CD14-positive monocyte (primary cell): ENCODE data around the gene JCAD. TPM values are rescaled to one million over a fixed set of nuclear protein-coding genes. Genes with fewer than 3 reads are reported as not detected.

Experiments used
- DNase-seq, 3 donors: peaks; one replicate each; pipeline ENCODE4 v3.0.0-alpha.2; 2011 to 2022
- H2AFZ ChIP-seq: 2 replicates; pipeline ENCODE4 v1.6.0; 2012; ENCODE audit warnings: mild to moderate bottlenecking, low read depth, low read length, inconsistent platforms; ENCODE audit not compliant: insufficient read depth, poor library complexity, severe bottlenecking
- H3K27ac ChIP-seq, 2 donors: 1 replicate in 1 of 2; 2 replicates in 1 of 2; pipeline ENCODE4 v1.5.1; 2012 to 2013; ENCODE audit warnings: low read length in 2 of 2, control low read depth in 1 of 2, inconsistent platforms in 1 of 2, low read depth in 1 of 2, mild to moderate bottlenecking in 1 of 2
- H3K27me3 ChIP-seq, 2 donors: one replicate each; pipeline versions ENCODE4 v1.6.0 to v1.6.1; 2011 to 2013; ENCODE audit warnings: low read length in 2 of 2; ENCODE audit not compliant: control insufficient read depth in 2 of 2, insufficient read depth in 2 of 2
- H3K36me3 ChIP-seq, 2 donors: replicated peaks in 1 of 2; 1 replicate in 1 of 2; 2 replicates in 1 of 2; pipeline versions ENCODE4 v1.5.1 to v1.6.1; 2012 to 2013; ENCODE audit warnings: low read length in 2 of 2, control low read depth in 1 of 2, inconsistent platforms in 1 of 2, mild to moderate bottlenecking in 1 of 2; ENCODE audit not compliant: insufficient read depth in 2 of 2, control insufficient read depth in 1 of 2
- H3K4me1 ChIP-seq, 2 donors: 1 replicate in 1 of 2; 2 replicates in 1 of 2; pipeline versions ENCODE4 v1.5.1 to v1.6.1; 2012 to 2013; ENCODE audit warnings: low read length in 2 of 2, control low read depth in 1 of 2, inconsistent platforms in 1 of 2, mild to moderate bottlenecking in 1 of 2, moderate library complexity in 1 of 2; ENCODE audit not compliant: insufficient read depth in 2 of 2, control insufficient read depth in 1 of 2
- H3K4me2 ChIP-seq: replicated peaks from 2 replicates; pipeline ENCODE3; 2012; ENCODE audit warnings: low read length, moderate library complexity, mild to moderate bottlenecking; ENCODE audit not compliant: poor library complexity, severe bottlenecking; ENCODE audit errors: extremely low read depth
- H3K4me3 ChIP-seq, 3 experiments: fragments of 200-600 bp in 1 of 3; sonication (generic) in 1 of 3; replicated peaks in 1 of 3; 1 replicate in 2 of 3; 2 replicates in 1 of 3; pipeline ENCODE4 v1.5.1; 2011 to 2013; ENCODE audit warnings: low read length in 3 of 3, mild to moderate bottlenecking in 3 of 3, control low read depth in 2 of 3, low read depth in 2 of 3, inconsistent platforms in 1 of 3, moderate library complexity in 1 of 3
- H3K79me2 ChIP-seq: 2 replicates; pipeline ENCODE4 v1.6.0; 2012; ENCODE audit warnings: mild to moderate bottlenecking, control low read depth, inconsistent platforms, low read length, moderate library complexity; ENCODE audit not compliant: insufficient read depth
- H3K9ac ChIP-seq: 2 replicates; pipeline ENCODE4 v1.6.0; 2017; ENCODE audit warnings: low read length, mild to moderate bottlenecking; ENCODE audit not compliant: insufficient read depth, poor library complexity, severe bottlenecking
- H3K9me3 ChIP-seq, 2 donors: replicated peaks in 1 of 2; 1 replicate in 1 of 2; 2 replicates in 1 of 2; pipeline versions ENCODE4 v1.5.1 to v1.6.1; 2012 to 2013; ENCODE audit warnings: low read length in 2 of 2, control low read depth in 1 of 2; ENCODE audit not compliant: control insufficient read depth in 1 of 2, insufficient read depth in 1 of 2
- H4K20me1 ChIP-seq: 2 replicates; pipeline ENCODE4 v1.6.0; 2012; ENCODE audit warnings: mild to moderate bottlenecking, low read length, control low read depth, moderate library complexity; ENCODE audit not compliant: insufficient read depth
- H3K27ac Mint-ChIP-seq, 7 donors: one replicate each; pipeline ENCODE4 v1.8.0; 2020; ENCODE audit warnings: mild to moderate bottlenecking in 7 of 7, mixed read lengths in 7 of 7, moderate library complexity in 6 of 7, inconsistent platforms in 2 of 7
- H3K27me3 Mint-ChIP-seq, 3 donors: one replicate each; pipeline ENCODE4 v1.8.0; 2021 to 2022; ENCODE audit warnings: low read depth in 3 of 3, mild to moderate bottlenecking in 3 of 3, mixed read lengths in 3 of 3, moderate library complexity in 3 of 3, inconsistent platforms in 1 of 3
- H3K36me3 Mint-ChIP-seq, 2 donors: one replicate each; pipeline ENCODE4 v1.8.0; 2020; ENCODE audit warnings: mixed read lengths in 2 of 2, inconsistent platforms in 1 of 2, mild to moderate bottlenecking in 1 of 2
- H3K4me1 Mint-ChIP-seq: one replicate; pipeline ENCODE4 v1.8.0; 2020; ENCODE audit warnings: mild to moderate bottlenecking, mixed read lengths
- H3K4me3 Mint-ChIP-seq, 2 donors: one replicate each; pipeline ENCODE4 v1.8.0; 2020; ENCODE audit warnings: mild to moderate bottlenecking in 2 of 2, mixed read lengths in 2 of 2, moderate library complexity in 1 of 2
- H3K9me3 Mint-ChIP-seq, 7 donors: one replicate each; pipeline ENCODE4 v1.8.0; 2020 to 2022; ENCODE audit warnings: mixed read lengths in 7 of 7, mild to moderate bottlenecking in 6 of 7, moderate library complexity in 6 of 7, inconsistent platforms in 2 of 7
- WGBS: methylation state at CpG from one replicate; pipeline ENCODE4 v1.1.5; 2013; ENCODE audit warnings: missing lambda C conversion rate; ENCODE audit not compliant: insufficient coverage; 5-methylcytosine and 5-hydroxymethylcytosine counted together
- intact Hi-C, 2 donors: fragments of 100-400 bp; cut with micrococcal nuclease; formaldehyde crosslinking; loops; one replicate each; pipeline versions ENCODE4 v1.15.0 to v1.15.1; 2023
- polyA plus RNA-seq, 3 donors: library from polyadenylated mRNA; depleted of rRNA in 1 of 3; unstranded in 2 of 3; stranded (reverse) in 1 of 3; fragments of 300-500 nt in 2 of 3; fragments of >200 nt in 1 of 3; fragmentation: Illumina TruSeq in 2 of 3; gene quantifications; 1 replicate in 2 of 3; 2 replicates in 1 of 3; pipeline ENCODE4 v1.2.3, GENCODE V29; 2012 to 2021
- TF ChIP-seq, protein P1 (sequence below): fragments of 200-600 bp; IDR thresholded peaks from one replicate; pipeline ENCODE4 v1.8.0; 2022; ENCODE audit warnings: antibody characterized with exemption, mild to moderate bottlenecking

JCAD gene
- polyA plus RNA-seq, 3 donors, result not detected

DNA sequence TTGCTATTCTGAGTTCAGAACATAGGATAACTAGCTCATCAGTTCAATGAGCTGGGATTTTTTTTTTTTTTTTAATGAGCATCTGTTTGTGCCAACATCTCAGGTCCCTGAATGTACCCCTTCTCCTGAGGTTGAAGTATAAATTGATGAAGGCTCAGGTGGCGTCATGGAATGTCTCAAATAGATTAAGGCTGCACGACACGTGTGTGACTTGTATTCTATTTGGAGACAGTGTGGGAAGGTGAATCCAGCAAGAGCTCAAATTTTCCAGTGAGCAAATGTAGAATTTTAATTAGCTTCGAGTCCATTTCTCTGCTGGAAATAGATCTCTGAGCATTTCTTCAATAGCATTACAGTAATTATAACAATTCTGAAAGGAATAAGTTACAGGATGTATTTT, 37.2 kb upstream of the JCAD start:
- 94% methylated on average over 3 of the region's 4 CpGs for WGBS
- H3K4me3 Mint-ChIP-seq, result no peak overlapping the region

DNA sequence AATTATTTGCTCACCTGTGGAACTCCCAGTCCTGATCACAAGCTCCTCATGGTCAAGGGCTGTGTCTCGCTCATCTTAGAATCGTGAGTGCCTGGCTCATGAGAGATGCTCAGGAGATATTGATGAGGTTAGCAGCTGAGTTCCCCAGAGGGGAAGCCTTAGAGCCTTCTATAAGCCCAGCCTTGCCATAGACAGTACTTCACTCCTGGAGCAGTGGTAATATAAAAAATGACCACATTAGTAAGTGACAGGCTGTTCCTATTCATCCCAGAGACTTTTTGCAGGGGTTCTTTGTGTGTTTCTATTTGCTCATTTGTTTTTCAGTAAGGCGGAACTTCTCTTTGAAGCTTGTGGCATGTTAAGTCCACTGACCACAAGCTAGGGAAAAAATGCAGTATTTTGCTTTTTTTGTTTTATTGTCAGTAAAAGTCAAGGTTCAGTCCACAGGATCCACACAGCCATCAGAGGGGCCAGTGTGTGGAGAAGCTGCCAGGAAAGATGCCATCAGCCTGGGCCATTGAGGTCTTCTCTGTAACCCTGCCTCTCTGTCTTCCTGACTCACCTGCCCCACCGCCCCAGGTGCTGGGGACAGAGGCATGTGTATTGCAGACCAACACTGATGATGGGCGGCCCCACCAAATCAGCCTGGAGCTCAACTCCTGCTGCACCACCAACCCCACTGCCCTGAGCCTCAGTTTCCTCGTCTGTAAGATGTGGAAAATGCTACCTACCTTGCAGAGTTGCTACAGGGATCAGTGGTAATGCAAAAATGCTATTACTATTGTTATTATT, 36.4 kb upstream of the JCAD start:
- no peak overlapping the region for H3K27ac ChIP-seq
- DNase-seq, result no peak
- H3K27ac Mint-ChIP-seq, result no peak overlapping the region

More for the DNA sequence above, 37.2 kb upstream of the JCAD start:
- Mint-ChIP-seq H3K36me3 (no peaks in the 10 kb centered on the region), H3K9me3 (no peaks in the 10 kb centered on the region), H3K27me3 (peaks cover 0 to 9% (median 4%) of the 10 kb centered on the region in 3 donors), H3K4me1 (no peaks in the 10 kb centered on the region), H3K27ac (no peak overlapping the region)
- Histone ChIP-seq H3K79me2 (no peaks in the 10 kb centered on the region), H3K27ac (no peak overlapping the region), H3K4me3 (no peak overlapping the region), H3K27me3 (no peaks in the 10 kb centered on the region), H3K36me3 (no peaks in the 10 kb centered on the region), H4K20me1 (no peaks in the 10 kb centered on the region), H3K9ac (no peak overlapping the region), H2AFZ (no peak overlapping the region), H3K4me1 (no peaks in the 10 kb centered on the region), H3K9me3 (no peaks in the 10 kb centered on the region), H3K4me2 (no peak overlapping the region)
- intact Hi-C loops, result no loop called here
- no peak for DNase-seq
- TF ChIP-seq, protein P1, sequence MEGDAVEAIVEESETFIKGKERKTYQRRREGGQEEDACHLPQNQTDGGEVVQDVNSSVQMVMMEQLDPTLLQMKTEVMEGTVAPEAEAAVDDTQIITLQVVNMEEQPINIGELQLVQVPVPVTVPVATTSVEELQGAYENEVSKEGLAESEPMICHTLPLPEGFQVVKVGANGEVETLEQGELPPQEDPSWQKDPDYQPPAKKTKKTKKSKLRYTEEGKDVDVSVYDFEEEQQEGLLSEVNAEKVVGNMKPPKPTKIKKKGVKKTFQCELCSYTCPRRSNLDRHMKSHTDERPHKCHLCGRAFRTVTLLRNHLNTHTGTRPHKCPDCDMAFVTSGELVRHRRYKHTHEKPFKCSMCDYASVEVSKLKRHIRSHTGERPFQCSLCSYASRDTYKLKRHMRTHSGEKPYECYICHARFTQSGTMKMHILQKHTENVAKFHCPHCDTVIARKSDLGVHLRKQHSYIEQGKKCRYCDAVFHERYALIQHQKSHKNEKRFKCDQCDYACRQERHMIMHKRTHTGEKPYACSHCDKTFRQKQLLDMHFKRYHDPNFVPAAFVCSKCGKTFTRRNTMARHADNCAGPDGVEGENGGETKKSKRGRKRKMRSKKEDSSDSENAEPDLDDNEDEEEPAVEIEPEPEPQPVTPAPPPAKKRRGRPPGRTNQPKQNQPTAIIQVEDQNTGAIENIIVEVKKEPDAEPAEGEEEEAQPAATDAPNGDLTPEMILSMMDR, result no peak

More for the DNA sequence above, 36.4 kb upstream of the JCAD start:
- Mint-ChIP-seq H3K4me1 (no peaks in the 10 kb centered on the region), H3K36me3 (no peaks in the 10 kb centered on the region), H3K27me3 (peaks cover 0 to 9% (median 4%) of the 10 kb centered on the region in 3 donors), H3K4me3 (no peak overlapping the region), H3K9me3 (no peaks in the 10 kb centered on the region)
- no peaks in the 10 kb centered on the region for H4K20me1 ChIP-seq
- no peaks in the 10 kb centered on the region for H3K36me3 ChIP-seq
- no peak overlapping the region for H3K4me2 ChIP-seq
- H3K79me2 ChIP-seq, result no peaks in the 10 kb centered on the region
- H2AFZ ChIP-seq, result no peak overlapping the region
- H3K27me3 ChIP-seq, result no peaks in the 10 kb centered on the region
- H3K4me1 ChIP-seq, result no peaks in the 10 kb centered on the region
- 80% methylated on average over 1 of the region's 6 CpGs for WGBS
- H3K9ac ChIP-seq, result no peak overlapping the region
- TF ChIP-seq, protein P1, result no peak
- no peak overlapping the region for H3K4me3 ChIP-seq
- intact Hi-C loops, result no loop called here
- no peaks in the 10 kb centered on the region for H3K9me3 ChIP-seq
